GM18498 (cell line): ENCODE results near the gene OGFR.

Experiments used
- ATAC-seq: cut with Tn5 transposase; IDR thresholded peaks from one replicate; pipeline ENCODE4 v1.9.1; 2021; ENCODE audit warnings: mild to moderate bottlenecking, moderate library complexity; ENCODE audit not compliant: unreplicated experiment

The OGFR gene

DNA sequence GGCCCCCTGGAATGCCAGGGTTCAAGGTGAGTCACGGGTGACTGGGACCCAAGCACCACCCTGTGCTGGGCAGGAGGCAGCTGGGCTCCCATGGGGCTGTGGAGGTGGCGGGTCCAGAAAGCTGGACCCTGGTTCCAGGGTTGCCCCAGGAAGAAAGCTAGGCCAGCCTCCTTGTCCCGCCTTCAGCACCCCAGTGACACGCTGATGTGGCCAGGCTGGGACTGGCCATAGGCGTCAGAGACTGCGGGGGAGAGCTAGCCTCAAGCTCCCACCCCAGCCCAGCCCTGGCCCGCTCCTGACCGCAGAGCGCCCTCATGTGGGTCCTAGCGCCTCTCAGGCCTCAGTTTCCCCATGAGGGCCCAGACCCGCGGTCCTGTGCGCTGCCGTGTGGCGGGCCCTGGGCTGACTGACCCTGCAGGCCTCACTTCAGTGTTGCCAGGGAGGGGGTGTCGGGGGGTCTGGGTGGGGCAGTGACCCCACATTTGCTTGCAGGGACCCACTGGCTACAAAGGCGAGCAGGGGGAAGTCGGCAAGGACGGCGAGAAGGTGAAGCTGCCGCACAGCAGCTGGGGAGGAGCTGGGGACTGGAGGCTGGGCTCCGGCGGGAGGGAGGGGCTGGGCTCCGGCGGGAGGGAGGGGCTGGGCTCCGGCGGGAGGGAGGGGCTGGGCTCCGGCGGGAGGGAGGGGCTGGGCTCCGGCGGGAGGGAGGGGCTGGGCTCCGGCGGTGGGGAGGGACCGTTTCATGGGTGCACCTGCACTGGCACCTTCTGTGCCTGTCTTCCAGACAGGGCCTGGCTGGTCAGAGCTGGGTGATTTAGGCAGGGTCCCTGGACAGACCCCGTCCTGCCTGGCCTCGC lies 20.1 kb downstream of the OGFR start:
- no peak for ATAC-seq

DNA sequence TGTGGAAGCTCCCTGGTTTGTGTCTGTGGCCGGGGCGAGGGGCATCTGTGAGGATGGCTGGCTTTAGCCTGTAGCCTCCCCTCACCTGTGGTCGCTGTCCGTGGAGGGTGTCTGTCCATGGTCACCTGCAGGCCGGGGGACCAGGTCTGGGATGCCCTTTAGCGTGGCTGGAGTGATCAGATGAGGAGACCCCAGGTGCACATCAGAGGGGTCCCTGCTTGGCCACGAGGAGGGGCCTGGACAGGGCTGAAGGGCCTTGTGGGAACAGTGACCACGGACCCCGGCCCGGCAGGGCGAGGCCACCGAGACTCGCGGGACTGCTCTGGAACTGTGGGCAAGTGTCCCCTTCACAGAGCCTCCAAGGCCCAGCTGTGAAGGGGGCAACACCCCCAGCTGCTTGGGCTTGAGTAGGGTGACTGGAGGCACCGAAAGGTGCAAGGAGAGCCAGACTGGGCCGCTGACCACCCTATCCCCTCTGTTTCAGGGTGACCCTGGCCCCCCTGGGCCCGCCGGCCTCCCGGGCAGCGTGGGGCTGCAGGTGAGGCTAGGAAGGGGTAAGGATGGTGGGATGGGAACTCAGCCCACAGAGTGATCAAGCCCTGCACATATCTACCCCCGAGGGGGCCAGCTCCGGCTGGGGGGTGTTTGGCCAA lies 20.8 kb downstream of the OGFR start:
- no peak for ATAC-seq

DNA sequence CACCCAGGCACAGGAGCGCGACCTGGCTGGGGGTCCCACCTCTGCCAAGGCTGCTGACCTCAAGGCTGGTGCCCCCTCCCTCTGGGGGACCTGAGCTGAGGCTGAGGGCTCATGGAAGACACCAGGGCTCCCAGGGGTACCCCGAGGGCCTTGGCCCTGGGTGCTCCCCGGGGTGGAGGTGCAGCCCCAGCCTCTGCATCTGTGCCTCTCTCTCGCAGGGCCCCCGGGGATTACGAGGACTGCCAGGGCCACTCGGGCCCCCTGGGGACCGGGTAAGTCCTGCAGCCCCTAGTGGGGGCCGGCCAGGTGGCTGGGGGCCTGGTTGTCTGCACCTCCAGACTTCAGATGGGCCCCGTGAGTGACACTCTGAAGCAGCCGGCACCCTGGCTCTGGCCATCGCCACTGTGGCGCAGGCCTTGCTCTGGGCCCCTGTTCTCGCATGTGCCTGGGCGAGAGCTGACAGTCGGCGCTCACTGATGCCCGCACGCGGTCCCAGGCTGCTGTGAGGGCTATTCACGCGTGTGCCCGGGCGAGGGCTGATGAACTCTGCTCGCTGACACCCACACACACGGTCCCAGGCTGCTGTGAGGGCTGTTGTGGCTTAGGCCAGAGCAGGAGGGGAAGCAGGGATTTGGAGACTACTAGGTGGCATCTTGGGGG lies 21.5 kb downstream of the OGFR start:
- no peak for ATAC-seq

DNA sequence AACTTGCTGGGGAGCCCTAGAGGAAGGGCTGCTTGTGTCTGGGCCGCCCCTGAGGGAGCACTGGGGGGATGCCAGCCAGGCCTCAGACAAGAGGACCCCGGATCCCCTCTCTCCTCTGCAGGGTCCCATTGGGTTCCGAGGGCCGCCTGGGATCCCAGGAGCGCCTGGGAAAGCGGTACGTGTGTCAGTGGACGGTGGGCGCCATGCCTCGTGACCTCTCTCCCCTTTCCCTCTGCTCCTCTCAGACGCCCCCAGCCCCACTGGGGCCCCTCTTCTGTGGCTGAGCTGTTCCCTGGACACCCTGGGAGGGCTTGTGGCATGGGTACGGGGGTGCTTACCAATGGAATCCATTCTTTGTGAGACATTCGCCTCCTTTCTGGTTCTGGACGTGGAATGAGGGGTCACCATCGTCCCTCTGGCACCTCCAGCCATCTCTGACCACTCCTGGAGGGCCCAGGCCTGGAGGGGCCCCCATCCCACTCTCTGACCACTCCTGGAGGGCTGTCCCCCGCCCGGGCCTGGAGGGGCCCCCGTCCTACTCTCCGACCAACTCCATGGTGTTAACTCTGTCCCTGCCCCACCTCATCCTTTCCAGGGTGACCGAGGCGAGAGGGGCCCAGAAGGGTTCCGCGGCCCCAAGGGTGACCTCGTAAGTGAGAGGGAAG lies 22.1 kb downstream of the OGFR start:
- ATAC-seq, result no peak

DNA sequence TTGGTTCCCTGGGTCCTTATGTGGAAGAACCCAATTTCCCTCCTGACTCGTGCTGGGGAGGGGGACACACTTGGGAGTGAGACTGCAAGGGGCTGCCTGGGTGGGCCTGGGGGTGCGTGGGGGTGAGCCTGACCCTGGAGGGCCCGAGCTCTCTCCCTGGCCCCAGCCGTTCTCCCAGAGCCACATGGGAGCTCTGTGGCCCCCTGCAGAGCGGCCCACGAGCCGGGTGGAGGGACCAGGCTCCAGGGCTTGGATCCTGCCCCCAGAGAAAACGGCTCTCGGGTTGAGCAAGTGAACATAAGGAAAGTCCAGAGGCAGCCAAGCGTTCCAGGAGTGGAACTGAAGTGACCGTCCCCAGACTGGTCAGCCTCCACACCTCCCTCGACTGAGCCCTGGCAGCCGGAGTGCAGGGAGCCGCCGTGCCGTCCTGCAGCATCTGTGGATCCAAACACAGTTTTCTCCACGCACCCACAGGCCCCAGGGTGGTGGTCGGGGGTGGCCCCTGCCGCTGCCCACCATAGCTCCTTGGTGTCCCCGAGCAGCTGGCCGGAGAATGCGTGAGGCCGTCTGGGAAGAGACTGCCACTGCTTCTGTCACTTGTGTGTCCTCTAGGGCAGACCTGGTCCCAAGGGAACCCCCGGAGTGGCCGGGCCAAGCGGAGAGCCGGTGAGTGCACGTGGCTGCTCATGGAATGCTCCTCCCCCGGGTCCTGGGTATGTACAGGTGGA lies 22.8 kb downstream of the OGFR start:
- no peak for ATAC-seq

DNA sequence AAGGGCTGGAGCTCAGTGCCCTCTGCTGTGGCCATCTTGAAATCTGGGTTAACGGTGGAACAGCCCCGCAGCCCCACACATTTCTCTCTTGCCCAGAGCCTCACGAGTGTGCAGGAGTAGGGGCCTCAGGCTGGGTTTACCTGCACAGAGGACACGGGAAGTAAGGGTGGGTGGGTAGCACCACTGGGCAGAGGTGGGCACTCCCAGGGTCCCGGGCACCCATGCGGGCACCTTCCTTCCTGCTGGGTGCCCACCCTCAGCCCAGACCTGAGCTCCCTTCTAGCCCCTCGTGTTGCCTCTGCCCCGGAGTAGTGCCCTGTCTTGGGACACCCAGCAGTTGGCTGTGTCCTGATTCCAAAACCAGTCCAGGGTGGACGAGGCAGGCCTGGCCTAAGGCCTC lies 23.4 kb downstream of the OGFR start:
- ATAC-seq, result no peak

DNA sequence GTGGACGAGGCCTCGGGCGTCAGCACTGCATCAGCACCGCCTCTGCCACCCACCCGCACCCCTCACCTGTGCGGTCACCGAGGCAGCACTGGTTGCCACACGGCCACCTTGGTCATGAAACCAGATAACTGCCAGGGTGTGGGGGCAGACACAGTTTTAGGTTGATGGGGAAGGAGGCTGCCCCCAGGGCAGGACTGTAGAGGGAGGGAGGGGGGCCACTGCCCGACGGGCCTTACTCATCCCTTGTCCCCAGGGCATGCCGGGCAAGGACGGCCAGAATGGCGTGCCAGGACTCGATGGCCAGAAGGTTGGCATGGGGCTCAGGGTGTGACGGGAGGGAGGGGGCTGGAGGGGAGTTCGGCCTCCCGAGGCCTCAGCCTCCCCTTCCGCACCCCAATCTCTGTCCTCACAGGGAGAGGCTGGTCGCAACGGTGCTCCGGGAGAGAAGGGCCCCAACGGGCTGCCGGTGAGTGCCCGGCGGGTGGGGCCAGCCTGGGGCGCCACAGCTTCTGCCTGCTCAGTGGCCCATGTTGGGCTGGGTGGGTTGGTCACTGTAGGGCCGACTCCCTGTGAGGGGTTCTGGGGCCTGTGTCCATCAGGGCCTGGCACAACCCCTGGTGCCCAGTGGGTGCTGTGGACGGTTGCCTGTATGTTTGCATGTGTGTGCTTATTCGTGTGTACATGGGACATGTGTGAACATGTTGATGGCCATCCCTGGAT lies 24.0 kb downstream of the OGFR start:
- ATAC-seq, result no peak

DNA sequence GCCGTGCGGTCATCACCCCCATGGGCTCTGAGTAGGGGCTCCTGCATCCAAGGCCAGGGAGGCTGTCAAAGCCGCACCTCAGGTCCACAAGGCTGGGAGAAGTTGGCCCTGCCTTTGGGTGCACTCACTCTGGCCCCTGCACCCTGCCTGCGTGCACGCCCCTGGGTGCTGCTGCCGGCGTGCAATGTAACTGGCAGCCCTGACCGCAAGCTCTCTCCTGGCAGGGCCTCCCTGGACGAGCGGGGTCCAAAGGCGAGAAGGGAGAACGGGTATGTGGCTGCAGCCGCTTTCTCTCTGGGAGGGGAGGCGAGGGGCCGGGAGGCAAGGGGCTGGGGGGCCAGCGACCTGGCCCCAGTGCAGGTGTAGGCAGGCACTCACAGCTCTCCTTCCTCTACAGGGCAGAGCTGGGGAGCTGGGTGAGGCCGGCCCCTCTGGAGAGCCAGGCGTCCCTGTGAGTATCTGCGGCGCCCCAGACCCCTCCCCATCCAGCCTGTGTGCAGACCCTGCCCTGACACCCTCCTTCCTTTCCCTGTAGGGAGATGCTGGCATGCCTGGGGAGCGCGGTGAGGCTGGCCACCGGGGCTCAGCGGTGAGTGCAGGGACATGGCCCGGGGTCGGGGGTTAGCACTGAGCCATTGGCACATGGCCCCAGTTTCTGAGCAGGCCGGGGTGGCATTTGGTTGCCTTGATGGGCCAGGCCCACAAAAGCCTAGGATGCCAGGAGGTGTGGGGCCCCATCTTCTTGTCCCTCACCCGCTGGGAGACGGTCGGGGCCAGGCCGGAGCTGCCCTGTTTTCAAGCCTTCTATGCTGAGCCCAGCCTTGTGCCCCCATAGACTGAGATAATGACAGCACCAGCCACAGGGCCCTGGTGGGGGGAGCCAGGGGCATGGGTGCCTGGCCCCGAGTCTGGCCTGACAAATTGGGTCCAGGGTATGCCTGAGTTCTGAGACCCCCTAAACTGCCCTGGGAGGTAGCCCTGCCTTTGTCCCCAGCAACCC lies 24.9 kb downstream of the OGFR start:
- ATAC-seq, result no peak

DNA sequence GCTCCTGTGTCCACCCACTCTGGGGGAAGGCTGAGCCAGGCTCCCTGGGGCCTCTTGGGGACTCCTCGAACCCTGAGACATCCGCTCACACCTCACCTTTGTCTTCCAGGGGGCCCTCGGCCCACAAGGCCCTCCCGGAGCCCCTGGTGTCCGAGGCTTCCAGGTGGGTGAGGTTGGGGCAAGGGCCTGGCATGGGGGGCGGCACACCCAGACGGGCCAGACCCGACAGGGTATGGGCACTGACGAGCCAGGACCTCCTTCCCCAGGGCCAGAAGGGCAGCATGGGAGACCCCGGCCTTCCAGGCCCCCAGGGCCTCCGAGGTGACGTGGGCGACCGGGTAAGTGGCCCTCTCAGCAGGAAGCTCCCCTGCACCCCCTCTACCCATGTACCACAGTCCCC lies 25.6 kb downstream of the OGFR start:
- no peak for ATAC-seq

DNA sequence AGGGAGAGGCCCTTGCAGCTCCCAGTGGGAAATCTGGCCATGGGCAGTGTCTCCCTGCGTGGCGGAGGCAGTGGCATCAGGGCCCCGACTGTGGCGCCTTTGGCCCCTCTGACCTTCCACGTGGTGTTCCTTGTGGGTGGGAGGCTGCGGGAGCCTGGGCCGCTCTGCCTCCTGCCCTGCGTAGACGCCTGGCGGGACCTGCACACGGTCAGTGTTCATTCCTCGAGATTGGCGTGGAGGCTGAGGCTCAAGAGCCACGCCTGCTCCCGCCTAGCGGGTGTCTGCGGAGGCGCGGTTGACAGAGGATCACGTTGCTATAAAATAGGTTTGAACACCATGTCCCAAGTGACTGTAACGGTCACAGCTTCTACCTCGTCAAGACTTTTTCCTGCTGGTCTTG lies 26.2 kb downstream of the OGFR start:
- no peak for ATAC-seq

DNA sequence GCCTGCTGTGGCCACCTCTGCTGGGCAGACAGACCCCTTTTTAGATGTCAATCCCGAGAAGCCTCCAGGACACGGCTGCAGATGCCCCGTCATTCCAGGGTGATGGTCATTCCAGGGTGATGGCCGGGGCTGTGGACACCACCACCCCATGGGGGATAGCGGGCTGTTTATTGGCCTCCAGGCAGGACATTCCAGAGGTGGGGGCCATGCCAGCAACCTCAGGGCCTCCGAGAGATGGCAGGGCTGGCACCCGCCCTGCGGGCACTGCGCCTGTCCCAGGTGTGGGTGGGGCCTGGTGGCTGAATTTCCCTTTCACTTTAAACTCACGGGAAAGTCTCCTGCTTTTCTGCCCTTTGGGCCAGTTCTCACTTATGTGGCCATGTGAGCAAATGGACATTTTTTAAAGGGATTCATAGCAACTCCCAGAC lies 26.7 kb downstream of the OGFR start:
- no peak for ATAC-seq

DNA sequence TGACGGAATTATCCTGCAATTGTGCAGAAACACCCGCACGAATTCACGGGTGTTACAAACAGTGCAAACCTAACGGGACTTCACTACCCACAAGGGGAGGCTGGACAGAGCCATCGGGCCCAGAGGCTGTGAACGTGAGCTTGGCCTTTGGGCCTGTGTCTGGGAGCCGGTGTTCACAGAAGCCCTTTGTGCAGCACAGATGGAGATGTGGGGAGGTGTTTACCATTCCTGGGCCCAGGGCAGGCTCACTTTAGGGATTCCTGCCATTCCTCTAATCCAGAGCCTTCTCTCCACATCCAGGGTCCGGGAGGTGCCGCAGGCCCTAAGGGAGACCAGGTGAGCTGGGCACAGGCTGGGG lies 27.2 kb downstream of the OGFR start:
- ATAC-seq, result no peak

DNA sequence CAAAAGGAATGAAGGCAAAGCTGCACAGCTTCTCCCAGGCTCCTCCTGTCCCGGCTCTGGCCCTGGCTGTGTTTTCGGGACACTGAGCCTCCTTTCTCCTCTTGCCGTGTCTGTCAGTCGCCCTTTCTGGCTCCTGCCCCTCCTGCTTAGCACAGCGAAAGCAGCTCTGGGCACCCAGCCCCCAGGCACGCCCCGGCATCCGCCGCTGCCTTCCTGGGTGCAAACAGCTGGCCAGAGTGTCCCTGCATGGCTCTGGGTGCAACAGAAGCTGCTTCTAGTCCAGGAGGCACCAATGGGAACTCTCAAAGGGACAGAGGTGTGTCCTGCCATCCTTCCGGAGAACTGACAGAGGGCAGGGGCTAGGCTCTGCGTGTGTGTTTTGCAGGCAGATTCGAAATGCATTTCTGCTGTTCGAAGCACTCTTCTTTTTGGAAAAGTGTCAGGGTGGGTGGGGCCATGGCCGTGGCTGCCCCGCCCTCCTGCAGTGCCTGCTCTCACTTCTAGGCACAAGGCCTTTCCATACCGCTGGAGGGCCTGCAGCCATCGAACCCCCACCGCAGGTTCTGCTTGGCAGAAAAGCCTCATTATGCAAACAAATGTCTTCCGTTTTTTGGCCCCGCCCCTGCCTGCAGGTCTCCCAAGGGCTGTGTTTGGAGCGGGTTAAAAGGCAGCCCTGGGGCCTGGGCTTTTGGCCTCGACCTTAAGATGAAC lies 27.7 kb downstream of the OGFR start:
- ATAC-seq, result peak; percentile 63

DNA sequence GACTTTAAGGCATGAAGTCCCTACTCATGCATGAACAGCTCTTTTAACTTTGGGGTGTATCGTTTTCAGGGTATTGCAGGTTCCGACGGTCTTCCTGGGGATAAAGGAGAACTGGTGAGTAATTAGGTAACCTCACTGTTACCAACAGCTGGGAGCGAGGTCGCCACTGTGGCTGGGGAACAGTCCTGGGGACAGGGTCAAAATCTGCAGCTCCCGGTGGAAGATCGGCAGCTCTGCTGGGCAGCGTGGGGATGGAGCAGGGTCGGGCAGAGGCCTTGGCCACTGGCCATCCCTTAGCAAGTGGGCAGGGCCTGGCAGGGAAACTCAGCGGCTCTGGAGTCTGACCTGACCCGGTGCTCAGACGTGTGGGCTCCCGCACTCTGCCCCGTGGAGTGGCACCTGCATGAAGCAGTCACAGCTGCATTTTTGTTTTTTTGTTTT lies 28.3 kb downstream of the OGFR start:
- ATAC-seq, result peak; percentile 30

DNA sequence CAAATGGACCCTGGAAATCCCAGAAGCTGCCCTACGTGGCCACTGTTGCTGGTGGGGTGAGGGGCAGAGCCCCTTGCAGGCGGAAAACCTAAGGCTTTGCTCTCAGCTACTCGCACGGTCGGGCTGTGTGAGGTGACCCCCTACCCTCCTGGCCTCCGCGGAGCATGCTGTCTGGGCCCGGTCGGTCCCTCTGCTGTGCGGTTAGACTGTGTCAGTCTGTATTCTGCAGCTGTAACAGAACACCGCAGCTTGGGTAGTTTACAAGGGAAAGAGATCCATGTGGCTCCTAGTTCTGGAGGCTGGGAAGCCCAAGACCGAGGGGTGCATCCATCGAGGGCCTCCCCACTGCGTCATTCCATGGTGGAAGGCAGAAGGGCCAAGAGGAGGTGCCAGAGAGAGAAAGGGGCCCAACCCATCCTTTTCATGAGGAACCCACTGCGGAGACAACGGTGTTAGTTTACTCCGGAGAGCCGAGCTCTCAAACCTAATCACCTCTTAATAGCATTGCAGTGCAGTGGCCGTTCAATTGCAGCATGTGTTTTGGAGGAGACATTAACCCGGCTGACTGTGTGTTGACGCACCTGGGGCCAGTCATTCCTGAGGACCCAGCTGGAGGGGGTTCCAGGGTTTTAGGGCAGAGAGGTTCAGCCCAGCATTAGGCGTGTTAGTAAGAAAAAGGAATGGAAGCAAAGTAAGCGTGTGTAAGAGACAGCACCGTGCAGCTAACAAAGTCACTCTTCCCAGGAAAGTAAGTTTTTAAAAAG lies 30.5 kb downstream of the OGFR start:
- ATAC-seq, result no peak

DNA sequence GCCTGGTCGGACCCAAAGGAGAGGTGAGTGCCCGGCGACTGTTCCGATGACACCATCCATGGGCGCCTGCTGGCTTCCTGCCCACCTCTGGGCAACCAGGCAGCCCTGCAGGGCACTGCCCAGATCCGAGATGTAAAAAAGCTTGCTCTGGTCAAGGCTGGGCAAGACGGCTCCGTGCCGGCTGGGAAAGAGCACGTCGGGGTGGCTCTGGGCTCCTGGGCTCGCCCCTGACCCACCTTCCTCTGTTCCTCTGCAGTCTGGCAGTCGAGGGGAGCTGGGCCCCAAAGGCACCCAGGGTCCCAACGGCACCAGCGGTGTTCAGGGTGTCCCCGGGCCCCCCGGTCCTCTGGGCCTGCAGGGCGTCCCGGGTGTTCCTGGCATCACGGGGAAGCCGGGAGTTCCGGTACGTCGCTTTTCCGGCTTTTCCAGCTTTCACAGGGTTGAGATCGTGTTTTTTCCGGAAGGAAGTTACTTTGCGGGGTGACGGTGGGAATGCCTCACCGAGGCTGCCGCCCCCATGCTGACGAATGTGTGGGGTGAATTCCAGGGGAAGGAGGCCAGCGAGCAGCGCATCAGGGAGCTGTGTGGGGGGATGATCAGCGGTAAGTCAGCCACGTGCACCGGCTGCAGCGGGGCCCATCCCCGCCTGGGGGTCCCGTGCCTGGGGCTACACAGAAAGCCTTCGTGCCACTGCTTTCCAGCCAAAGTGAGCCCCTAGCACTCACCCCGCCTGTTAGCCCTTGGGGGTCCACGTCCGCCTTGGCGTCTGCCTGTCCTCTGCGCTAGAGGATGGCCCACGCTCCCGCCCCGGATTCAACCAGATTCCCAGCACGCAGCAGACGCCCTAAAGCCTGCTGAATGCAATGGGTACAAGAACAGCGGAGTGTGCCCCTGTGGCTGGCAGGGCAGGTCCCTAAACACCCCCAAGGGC lies 31.6 kb downstream of the OGFR start:
- no peak for ATAC-seq
